B cell (primary cell): ENCODE results near the gene FAM227A.

ENCODE experiments used
- CTCF ChIP-seq: fragments of 200-600 bp; IDR thresholded peaks from one replicate; pipeline ENCODE4 v1.8.0; 2022; ENCODE audit warnings: antibody characterized with exemption, mild to moderate bottlenecking
- EZH2 ChIP-seq: IDR thresholded peaks from 2 replicates; pipeline ENCODE4 v1.6.1; 2012; ENCODE audit warnings: borderline replicate concordance, low read depth, mild to moderate bottlenecking, moderate library complexity, low read length; ENCODE audit not compliant: insufficient read depth, poor library complexity, severe bottlenecking

DNA sequence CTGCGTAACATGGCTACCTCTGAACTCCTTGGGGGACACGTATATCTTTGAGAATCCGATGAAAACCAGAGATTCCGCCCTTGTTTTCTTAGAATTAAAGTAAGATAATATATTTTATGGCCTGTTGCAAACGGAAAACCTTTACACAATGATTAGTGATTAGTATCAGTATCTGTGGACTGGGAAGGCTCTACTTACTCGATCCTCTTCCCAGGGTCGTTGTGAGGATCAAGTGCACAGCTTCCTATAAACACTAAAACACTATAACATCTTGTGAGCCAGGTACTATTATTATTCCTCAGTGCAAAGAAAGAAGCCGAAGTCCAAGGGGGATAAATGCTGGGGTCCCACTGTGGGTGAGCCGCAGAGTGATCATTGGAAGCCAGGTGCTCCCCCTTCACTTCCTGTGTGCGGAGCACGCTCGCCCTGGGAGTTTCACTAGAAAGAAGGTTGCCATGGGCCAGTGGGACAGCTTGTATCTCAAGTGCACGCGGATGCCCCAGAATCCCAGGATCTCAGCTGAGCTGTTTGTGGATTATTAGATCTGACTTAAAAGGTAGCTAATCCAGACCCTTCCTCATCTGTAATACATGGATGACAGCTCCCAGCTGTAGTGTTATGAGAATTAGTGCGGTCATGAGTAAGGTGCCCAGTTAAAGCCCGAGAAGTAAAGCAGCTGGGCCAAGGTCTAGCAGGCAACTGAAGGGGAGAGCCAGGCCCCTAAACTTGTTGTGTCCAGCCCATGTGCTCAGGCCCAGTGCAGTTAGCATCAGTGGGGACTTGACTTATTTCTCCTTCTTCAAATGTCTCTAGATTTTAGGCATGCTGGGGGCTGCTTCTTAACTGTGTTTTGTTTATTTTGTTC lies 1.1 kb upstream of the FAM227A start:
- TF ChIP-seq CTCF: no peak
- TF ChIP-seq EZH2: no peak
